Stomach smooth muscle (tissue), 2 donors: Measurements from ENCODE around the gene NUDT13.

Experiments
- H3K27ac ChIP-seq: one replicate; pipeline ENCODE4 v1.7.0; 2013; ENCODE audit warnings: mild to moderate bottlenecking, low read length, inconsistent platforms
- H3K27me3 ChIP-seq, 2 donors: one replicate each; pipeline ENCODE4 v1.7.0; 2013; ENCODE audit warnings: low read length in 2 of 2; ENCODE audit not compliant: insufficient read depth in 2 of 2, control insufficient read depth in 1 of 2
- H3K36me3 ChIP-seq, 2 donors: one replicate each; pipeline ENCODE4 v1.7.0; 2013; ENCODE audit warnings: low read length in 2 of 2; ENCODE audit not compliant: control insufficient read depth in 2 of 2, insufficient read depth in 2 of 2
- H3K4me1 ChIP-seq: one replicate; pipeline ENCODE4 v1.7.0; 2013; ENCODE audit warnings: low read length; ENCODE audit not compliant: control insufficient read depth, insufficient read depth
- H3K4me3 ChIP-seq, 2 donors: one replicate each; pipeline ENCODE4 v1.7.0; 2013; ENCODE audit warnings: low read length in 2 of 2
- H3K9ac ChIP-seq, 2 donors: one replicate each; pipeline ENCODE4 v1.7.0; 2013; ENCODE audit warnings: low read length in 2 of 2, mild to moderate bottlenecking in 1 of 2
- H3K9me3 ChIP-seq, 2 donors: one replicate each; pipeline ENCODE4 v1.7.0; 2013; ENCODE audit warnings: low read length in 2 of 2; ENCODE audit not compliant: control insufficient read depth in 2 of 2
- donor health status: healthy.
- donor health status: Pancreatic carcinoma.

The NUDT13 gene

DNA sequence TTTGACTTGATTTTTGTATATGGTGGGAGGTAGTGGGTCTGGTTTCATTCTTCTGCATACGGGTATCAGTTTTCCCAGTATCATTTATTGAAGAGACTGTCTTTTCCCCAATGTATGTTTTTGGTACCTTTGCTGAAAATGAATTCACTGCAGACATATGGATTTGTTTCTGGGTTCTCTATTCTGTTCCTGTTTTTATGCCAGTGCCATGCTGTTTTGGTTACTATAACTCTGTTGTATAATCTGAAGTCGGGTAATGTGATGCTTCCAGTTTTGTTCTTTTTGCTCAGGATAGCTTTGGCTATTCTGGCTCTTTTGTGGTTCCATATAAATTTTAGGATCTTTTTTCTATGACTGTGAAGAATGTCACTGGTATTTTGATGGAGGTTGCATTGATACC, 56.7 kb downstream of the NUDT13 start:
- Histone ChIP-seq H3K4me1 (peaks cover 9% of the 10 kb centered on the region), H3K36me3 (peaks cover 5 to 6% of the 10 kb centered on the region in 2 donors), H3K9ac (peak overlapping the region; percentile 100), H3K9me3 (no peaks in the 10 kb centered on the region), H3K27me3 (no peaks in the 10 kb centered on the region), H3K27ac (peak overlapping the region; percentile 97), H3K4me3 (peak overlapping the region; percentile 99 to 100)

DNA sequence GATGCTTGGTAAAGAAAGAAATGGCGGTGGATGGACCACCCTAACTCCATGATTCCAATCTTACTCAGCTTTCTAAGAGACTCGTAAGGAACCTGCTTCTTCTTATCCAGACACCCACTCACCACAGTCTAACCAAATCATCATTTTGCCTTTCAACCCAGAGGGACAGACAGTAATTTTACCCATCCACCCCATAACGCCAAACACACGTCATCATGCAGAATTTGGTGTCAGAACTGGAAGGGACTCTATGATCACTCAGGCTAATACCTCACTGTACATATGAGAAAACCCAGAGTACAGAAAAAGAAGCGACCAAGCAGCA, 57.2 kb downstream of the NUDT13 start:
- H3K27me3 ChIP-seq, result no peaks in the 10 kb centered on the region
- H3K36me3 ChIP-seq, result peaks cover 4 to 5% of the 10 kb centered on the region in 2 donors
- peak overlapping the region; percentile 97 for H3K27ac ChIP-seq
- peak overlapping the region; percentile 99 to 100 for H3K4me3 ChIP-seq
- no peaks in the 10 kb centered on the region for H3K9me3 ChIP-seq
- peak overlapping the region; percentile 100 for H3K9ac ChIP-seq
- peaks cover 9% of the 10 kb centered on the region for H3K4me1 ChIP-seq

DNA sequence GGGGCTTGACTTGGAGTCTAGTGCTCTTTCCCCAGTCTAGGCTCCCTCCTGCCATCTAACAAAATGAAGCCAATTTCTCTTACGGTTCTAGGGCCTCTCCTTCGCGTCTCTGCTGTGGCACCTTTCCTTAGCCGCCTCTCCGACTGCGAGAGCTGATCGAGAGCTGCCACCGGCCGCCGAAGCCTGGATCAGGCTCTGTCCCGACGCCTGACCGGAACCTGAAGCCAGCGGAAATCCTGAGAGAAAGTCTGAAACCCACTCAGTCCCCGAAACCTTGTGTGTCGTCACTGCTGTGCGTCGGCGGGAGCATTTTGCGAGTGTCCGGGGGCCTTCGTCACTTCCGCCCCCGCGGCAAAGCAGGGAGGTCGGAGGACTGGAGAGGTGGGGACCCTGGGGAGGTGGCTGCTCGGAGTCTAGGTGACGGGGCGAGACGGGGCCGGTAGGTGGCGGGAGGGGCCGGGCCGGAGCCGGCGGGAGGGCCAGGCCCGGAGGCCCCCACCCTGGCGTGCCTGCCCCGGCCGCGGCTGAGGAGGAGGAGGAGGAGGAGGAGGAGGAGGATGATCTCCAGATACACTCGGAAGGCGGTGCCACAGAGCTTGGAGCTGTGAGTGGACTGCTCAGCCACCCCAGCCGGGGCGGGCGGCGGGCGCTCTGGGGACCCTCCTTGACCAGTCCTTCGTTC, 57.7 kb downstream of the NUDT13 start, which contains the start of the genes ECD and FAM149B1:
TSS of gene ECD (minus strand) at position 226 of the 682 bp plus-strand sequence. CDS start 4,071 bp downstream, outside the sequence.
TSS of gene FAM149B1 (plus strand) at position 337 of the 682 bp plus-strand sequence. CDS start at position 558, 221 bp downstream.
- Histone ChIP-seq H3K27me3 (no peaks in the 10 kb centered on the region), H3K36me3 (no peaks in the 10 kb centered on the region), H3K9ac (peak within 1 kb of the TSS; percentile 100), H3K4me1 (peaks cover 6% of the 10 kb centered on the region), H3K9me3 (no peaks in the 10 kb centered on the region), H3K27ac (peak within 1 kb of the TSS; percentile 97), H3K4me3 (peak within 1 kb of the TSS; percentile 99 to 100)

DNA sequence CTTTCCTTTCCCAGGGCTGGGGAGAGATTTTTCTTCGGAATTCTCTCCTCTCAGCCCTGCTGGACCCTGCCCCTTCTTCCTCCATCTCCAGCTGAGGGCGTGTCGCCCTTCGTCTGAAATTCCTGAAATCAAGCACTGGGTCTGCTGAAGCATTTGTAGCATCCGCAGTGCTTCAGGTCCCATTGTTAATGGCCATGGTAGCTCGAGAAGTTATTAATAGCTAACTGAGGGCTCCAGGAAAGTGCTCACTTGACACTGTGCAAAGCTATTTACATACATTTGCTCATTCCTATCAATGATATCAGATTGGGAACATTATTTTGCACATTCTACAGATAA, 58.2 kb downstream of the NUDT13 start:
- Histone ChIP-seq H3K4me1 (peaks cover 4% of the 10 kb centered on the region), H3K27ac (peak overlapping the region; percentile 97), H3K27me3 (no peaks in the 10 kb centered on the region), H3K36me3 (no peaks in the 10 kb centered on the region), H3K9me3 (no peaks in the 10 kb centered on the region), H3K4me3 (peak overlapping the region; percentile 99 to 100), H3K9ac (peak overlapping the region; percentile 100)

DNA sequence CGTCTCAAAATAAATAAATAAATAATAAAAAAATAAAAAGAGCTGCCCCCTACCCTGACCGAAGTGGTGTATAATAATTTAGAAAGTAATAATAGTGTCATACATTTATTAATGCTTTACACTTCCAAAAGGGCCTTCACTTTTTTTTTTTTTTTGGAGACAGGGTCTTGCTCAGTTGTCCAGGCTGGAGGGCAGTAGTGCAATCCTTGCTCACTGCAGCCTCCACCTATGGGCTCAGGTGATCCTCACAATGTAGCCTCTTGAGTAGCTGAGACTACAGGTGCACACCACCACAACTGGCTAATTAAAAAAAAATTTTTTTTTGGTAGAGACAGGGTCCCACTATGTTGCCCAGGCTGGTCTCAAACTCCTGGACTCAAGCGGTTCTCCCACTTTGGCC, 59.1 kb downstream of the NUDT13 start:
- Histone ChIP-seq H3K9ac (no peak overlapping the region), H3K4me3 (no peak overlapping the region), H3K9me3 (no peaks in the 10 kb centered on the region), H3K36me3 (no peaks in the 10 kb centered on the region), H3K27me3 (no peaks in the 10 kb centered on the region), H3K27ac (no peak overlapping the region), H3K4me1 (peaks cover 4% of the 10 kb centered on the region)

DNA sequence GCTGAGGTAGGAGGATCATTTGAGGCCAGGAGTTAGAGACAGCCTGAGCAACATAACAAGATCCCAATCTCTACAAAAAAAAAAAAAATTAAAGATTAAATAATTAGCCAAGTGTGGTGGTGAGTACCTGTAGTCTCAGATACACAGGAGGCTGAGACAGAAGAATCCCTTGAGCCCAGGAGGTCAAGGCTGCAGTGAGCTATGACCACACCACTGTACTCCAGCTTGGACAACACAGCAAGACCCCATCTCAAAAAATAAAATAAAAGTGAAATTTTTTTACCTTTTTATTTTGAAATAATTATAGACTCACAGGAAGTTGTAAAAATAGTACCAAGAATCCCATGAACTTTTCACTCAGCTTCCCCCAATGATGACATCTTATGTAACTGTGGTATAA, 62.6 kb downstream of the NUDT13 start:
- Histone ChIP-seq H3K9ac (no peak overlapping the region), H3K4me3 (no peak overlapping the region), H3K27ac (no peak overlapping the region), H3K27me3 (no peaks in the 10 kb centered on the region), H3K9me3 (no peaks in the 10 kb centered on the region), H3K4me1 (peaks cover 4% of the 10 kb centered on the region), H3K36me3 (peaks cover 9 to 14% of the 10 kb centered on the region in 2 donors)

DNA sequence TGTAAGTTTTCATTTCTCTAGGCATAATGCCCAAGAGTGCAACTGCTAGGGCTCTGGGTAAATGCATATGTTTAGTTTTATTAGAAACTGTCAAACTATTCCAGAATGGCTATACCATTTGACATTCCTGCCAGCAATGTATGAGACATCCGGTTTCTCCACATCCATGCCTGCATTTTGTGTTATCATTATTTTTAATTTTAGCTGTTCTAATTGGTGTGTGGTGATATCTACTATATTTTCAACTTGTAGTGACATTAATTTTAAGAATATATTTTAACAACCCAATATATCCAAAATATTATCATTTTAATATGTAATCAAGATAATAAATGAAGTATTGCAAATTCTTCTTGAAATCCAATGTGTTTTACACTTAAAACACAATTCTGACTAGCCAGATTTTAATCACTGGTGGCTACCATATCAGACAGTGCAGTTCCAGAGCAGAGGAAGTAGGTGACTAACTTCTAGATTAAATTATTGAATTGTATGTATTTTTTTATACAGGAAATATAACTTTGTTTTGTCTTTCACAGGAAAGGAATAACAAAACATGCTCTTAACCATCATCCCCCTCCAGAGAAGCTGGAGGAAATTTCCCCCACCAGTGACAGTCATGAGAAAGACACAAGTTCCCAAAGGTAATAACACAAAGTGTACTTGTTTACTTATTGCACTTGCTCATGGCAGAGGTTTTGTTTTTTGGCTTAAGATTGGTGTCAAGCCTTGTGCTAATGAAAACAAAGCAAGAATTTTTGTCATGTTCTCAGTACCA, 64.1 kb downstream of the NUDT13 start:
- H3K9ac ChIP-seq, result no peak overlapping the region
- no peak overlapping the region for H3K4me3 ChIP-seq
- peaks cover 12 to 15% of the 10 kb centered on the region in 2 donors for H3K36me3 ChIP-seq
- no peaks in the 10 kb centered on the region for H3K9me3 ChIP-seq
- H3K4me1 ChIP-seq, result no peaks in the 10 kb centered on the region
- no peak overlapping the region for H3K27ac ChIP-seq
- no peaks in the 10 kb centered on the region for H3K27me3 ChIP-seq
